Uterus (tissue), 2 donors: ENCODE measurements around the gene UGT1A8.

ENCODE experiments used
- POLR2A ChIP-seq, 2 donors: fragments of 450-650 bp; IDR thresholded peaks; one replicate each; pipeline ENCODE4 v1.6.1; 2016; ENCODE audit warnings: antibody characterized with exemption in 2 of 2, mild to moderate bottlenecking in 1 of 2, moderate library complexity in 1 of 2
- TF ChIP-seq, protein P1 (sequence below), 4 experiments: fragments of 200-600 bp in 2 of 4; fragments of 450-650 bp in 2 of 4; sonication (generic) in 2 of 4; IDR thresholded peaks; one replicate each; pipeline ENCODE4 v1.5.1; 2016 to 2019; ENCODE audit warnings: antibody characterized with exemption in 4 of 4, mild to moderate bottlenecking in 2 of 4, moderate library complexity in 1 of 4

DNA sequence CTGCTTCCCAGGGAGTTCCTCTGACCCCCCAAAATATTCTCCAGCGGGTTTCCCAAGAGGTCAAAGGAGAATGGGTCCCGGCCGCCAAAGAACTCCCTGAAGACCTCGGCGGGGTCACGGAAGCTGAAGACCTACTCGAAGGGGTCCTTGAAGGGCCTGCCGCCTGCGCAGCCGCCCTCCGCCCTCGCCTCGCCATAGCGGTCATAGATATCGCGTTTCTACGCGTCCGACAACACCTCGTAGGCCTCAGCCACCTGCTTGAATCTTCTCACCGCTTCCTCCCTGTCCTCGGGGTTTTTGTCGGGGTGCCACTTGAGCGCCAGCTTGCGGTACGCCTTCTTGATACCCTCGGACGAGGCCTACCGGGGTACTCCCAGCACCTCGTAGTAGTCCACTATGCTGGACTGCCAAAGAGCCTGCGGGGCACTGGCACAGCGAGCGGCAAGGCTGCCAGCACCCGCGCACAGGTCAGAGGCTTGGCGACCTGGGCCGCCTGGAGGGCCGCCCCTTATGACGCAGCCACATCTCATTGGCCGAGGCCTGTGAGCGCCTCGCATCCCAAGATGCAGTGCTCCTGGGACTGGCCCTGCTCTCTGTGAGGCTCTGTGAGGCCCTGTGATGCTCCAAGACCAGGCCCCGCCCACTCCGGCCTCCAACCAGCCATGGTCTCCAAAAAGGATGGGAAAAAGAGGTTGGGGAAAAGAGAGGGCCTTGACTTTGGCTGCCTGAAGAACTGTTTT lies 137.6 kb downstream of the UGT1A8 start:
- TF ChIP-seq, protein P1, sequence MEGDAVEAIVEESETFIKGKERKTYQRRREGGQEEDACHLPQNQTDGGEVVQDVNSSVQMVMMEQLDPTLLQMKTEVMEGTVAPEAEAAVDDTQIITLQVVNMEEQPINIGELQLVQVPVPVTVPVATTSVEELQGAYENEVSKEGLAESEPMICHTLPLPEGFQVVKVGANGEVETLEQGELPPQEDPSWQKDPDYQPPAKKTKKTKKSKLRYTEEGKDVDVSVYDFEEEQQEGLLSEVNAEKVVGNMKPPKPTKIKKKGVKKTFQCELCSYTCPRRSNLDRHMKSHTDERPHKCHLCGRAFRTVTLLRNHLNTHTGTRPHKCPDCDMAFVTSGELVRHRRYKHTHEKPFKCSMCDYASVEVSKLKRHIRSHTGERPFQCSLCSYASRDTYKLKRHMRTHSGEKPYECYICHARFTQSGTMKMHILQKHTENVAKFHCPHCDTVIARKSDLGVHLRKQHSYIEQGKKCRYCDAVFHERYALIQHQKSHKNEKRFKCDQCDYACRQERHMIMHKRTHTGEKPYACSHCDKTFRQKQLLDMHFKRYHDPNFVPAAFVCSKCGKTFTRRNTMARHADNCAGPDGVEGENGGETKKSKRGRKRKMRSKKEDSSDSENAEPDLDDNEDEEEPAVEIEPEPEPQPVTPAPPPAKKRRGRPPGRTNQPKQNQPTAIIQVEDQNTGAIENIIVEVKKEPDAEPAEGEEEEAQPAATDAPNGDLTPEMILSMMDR (IDR thresholded peaks at IDR 0.05): no peak
- TF ChIP-seq POLR2A (IDR thresholded peaks at IDR 0.05): no peak
